ENCODE data around the gene PTPRK. TPM values are rescaled to one million over a fixed set of nuclear protein-coding genes. Genes with fewer than 3 reads are reported as not detected.

Gene PTPRK
- total and polyA plus RNA-seq, 4 donors, result 8.2 to 224 (median 42.9) TPM

DNA sequence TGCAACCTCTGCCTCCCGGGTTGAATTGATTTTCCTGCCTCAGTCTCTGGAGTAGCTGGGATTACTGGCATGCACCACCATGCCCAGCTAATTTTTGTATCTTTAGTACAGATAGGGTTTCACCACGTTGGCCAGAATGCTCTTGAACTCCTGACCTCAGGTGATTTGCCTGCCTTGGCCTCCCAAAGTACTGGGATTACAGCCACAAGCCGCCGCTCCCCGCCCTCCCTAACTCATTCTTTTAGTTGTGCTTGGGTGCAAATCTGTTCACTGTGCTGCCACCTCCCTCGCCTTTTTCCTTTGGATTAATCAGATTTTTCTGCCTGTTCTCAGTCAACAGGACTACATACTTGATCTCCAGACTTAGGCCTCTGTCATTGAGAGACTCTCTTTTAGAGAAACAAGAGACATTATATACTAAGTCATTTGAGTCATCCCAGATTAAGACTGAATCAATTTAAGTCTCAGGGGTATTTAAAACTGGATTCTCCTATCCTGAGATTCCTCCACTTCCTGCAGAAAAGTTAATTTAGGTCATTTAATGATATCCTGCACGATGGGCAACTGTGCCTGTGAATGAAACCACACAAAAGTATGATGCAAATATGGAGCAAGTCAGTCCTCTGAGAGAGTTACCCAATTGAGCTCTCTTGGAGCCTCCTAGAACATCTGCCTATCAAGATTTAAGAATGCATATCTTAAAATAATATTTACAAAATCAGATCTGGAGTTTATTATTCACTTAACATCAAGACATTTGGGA lies 483.4 kb downstream of the PTPRK start:
- Histone ChIP-seq H3K4me1 (ENCODE audit: control insufficient read depth in 5 of 5, insufficient read depth in 5 of 5, low read length in 5 of 5) (peaks cover 0 to 6% (median 0%) of the 10 kb centered on the region in 5 donors), H3K4me3 (no peak overlapping the region), H3K9ac (ENCODE audit: insufficient read depth in 1 of 2, low read length in 2 of 2) (no peak overlapping the region), H3K36me3 (ENCODE audit: control insufficient read depth in 4 of 4, insufficient read depth in 4 of 4, low read length in 4 of 4) (peaks cover 0 to 3% (median 0%) of the 10 kb centered on the region in 4 donors), H3K27me3 (ENCODE audit: control insufficient read depth in 3 of 3, insufficient read depth in 3 of 3, low read length in 2 of 3) (no peaks in the 10 kb centered on the region), H3K27ac (ENCODE audit: low read depth in 1 of 2, low read length in 1 of 2) (no peak overlapping the region), H3K9me3 (ENCODE audit: control insufficient read depth in 4 of 4, insufficient read depth in 3 of 4, low read length in 3 of 4) (no peaks in the 10 kb centered on the region)
- DNase-seq (no peak), ATAC-seq (ENCODE audit: insufficient read depth, low FRiP score) (no peak)
- WGBS, 2 donors, result 85 to 88% methylated on average over 7 of the region's 7 CpGs
- no peak for TF ChIP-seq CTCF (IDR thresholded peaks at IDR 0.05; ENCODE audit: control extremely low read depth, extremely low read depth)

- ATAC-seq (ENCODE audit: insufficient read depth, low FRiP score) (no peak), DNase-seq (no peak)
- Histone ChIP-seq H3K27me3 (ENCODE audit: control insufficient read depth in 3 of 3, insufficient read depth in 3 of 3, low read length in 2 of 3) (no peaks in the 10 kb centered on the region), H3K4me3 (no peak overlapping the region), H3K9me3 (ENCODE audit: control insufficient read depth in 4 of 4, insufficient read depth in 3 of 4, low read length in 3 of 4) (no peaks in the 10 kb centered on the region), H3K4me1 (ENCODE audit: control insufficient read depth in 5 of 5, insufficient read depth in 5 of 5, low read length in 5 of 5) (no peaks in the 10 kb centered on the region), H3K27ac (ENCODE audit: low read depth in 1 of 2, low read length in 1 of 2) (no peak overlapping the region), H3K36me3 (ENCODE audit: control insufficient read depth in 4 of 4, insufficient read depth in 4 of 4, low read length in 4 of 4) (peaks cover 0 to 7% (median 0%) of the 10 kb centered on the region in 4 donors), H3K9ac (ENCODE audit: insufficient read depth in 1 of 2, low read length in 2 of 2) (no peak overlapping the region)
- WGBS, 2 donors, result 88 to 89% methylated on average over 2 of the region's 2 CpGs
- TF ChIP-seq CTCF (IDR thresholded peaks at IDR 0.05; ENCODE audit: control extremely low read depth, extremely low read depth), result no peak
Measured at GRCh38 chr6:128033156-128033555, 487.2 kb downstream of the PTPRK start.

GRCh38 chr6:128032042-128032441 lies 488.4 kb downstream of the PTPRK start:
- Histone ChIP-seq H3K9ac (ENCODE audit: insufficient read depth in 1 of 2, low read length in 2 of 2) (no peak overlapping the region), H3K36me3 (ENCODE audit: control insufficient read depth in 4 of 4, insufficient read depth in 4 of 4, low read length in 4 of 4) (peaks cover 0 to 5% (median 0%) of the 10 kb centered on the region in 4 donors), H3K9me3 (ENCODE audit: control insufficient read depth in 4 of 4, insufficient read depth in 3 of 4, low read length in 3 of 4) (no peaks in the 10 kb centered on the region), H3K27ac (ENCODE audit: low read depth in 1 of 2, low read length in 1 of 2) (no peak overlapping the region), H3K4me3 (no peak overlapping the region), H3K4me1 (ENCODE audit: control insufficient read depth in 5 of 5, insufficient read depth in 5 of 5, low read length in 5 of 5) (no peaks in the 10 kb centered on the region), H3K27me3 (ENCODE audit: control insufficient read depth in 3 of 3, insufficient read depth in 3 of 3, low read length in 2 of 3) (no peaks in the 10 kb centered on the region)
- 84 to 89% methylated on average over 6 of the region's 6 CpGs for WGBS, 2 donors
- ATAC-seq (ENCODE audit: insufficient read depth, low FRiP score) (no peak), DNase-seq (no peak)
- TF ChIP-seq CTCF (IDR thresholded peaks at IDR 0.05; ENCODE audit: control extremely low read depth, extremely low read depth), result no peak

Data from lung (tissue), 12 donors.